Measurements from ENCODE around the gene SLC10A1. TPM values are rescaled to one million over a fixed set of nuclear protein-coding genes. Genes with fewer than 3 reads are reported as not detected.
A peak's percentile ranks its signal among the peaks of the same experiment; 100 is the strongest.
"Not testable (repeated sequence)": the region's sequence is repeated elsewhere in the genome, so short reads cannot be mapped to it uniquely, and the experiment has no call there.

Gene SLC10A1
- polyA plus RNA-seq, 1 donor (not counting 4 experiments of a cell fraction or from before 2014, with no cell fraction given): not detected

DNA sequence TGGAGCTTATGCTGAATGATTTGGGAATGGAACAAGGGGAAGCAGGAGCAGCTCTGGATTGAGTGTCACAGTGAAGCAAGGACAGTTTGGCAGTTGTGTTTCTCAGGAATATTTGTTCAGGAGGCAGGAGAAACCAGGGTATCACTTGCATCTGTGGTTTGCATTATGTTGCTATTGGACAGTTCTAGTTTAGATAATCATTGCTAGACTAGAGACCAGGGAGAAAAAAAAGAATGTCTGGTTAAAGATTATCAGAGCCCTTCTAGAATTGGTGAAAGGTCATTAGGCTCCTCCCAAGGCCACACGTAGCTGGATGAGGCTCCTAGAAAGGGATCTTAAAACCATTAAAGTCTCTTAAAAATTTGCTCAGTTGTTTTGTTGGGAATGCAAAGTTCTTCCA lies 47.1 kb downstream of the SLC10A1 start:
- Histone ChIP-seq H3K9me1 (ENCODE audit: control insufficient read depth, extremely low read depth, insufficient read depth, low read length) (no peaks in the 10 kb centered on the region), H2AFZ (ENCODE audit: control insufficient read depth, low read length) (no peak overlapping the region), H3K9ac (ENCODE audit: control insufficient read depth, extremely low read depth, insufficient read depth, low read length) (no peak overlapping the region), H3K9me3 (ENCODE audit: control insufficient read depth, low read depth, low read length) (no peaks in the 10 kb centered on the region), H3K4me3 (ENCODE audit: control insufficient read depth in 2 of 3, extremely low read depth in 1 of 3, insufficient read depth in 2 of 3, low read depth in 1 of 3, low read length in 3 of 3) (no peak overlapping the region), H3K4me2 (ENCODE audit: control insufficient read depth, extremely low read depth, insufficient read depth, low read depth, low read length) (no peak overlapping the region), H3K4me1 (ENCODE audit: control insufficient read depth, extremely low read depth, insufficient read depth, low read length) (no peaks in the 10 kb centered on the region), H4K20me1 (ENCODE audit: control insufficient read depth, extremely low read depth, insufficient read depth, low read length) (no peaks in the 10 kb centered on the region), H3K79me2 (ENCODE audit: control insufficient read depth, insufficient read depth, low read length) (no peaks in the 10 kb centered on the region), H3K27me3 (ENCODE audit: control insufficient read depth, extremely low read depth, insufficient read depth, low read length) (no peaks in the 10 kb centered on the region), H3K27ac (ENCODE audit: control insufficient read depth, insufficient read depth, low read length) (no peak overlapping the region), H3K36me3 (ENCODE audit: control insufficient read depth in 2 of 2, extremely low read depth in 1 of 2, insufficient read depth in 2 of 2, low read length in 2 of 2) (no peaks in the 10 kb centered on the region)
- FAIRE-seq: no peak
- dilution Hi-C loops (cut with MboI; ENCODE audit: extremely low pct_ligation_motif_present, low sequenced_read_pairs): no loop called here
- TF ChIP-seq EZH2 (IDR thresholded peaks at IDR 0.05; ENCODE audit: low read length): no peak
- no peak for TF ChIP-seq CTCF (optimal IDR thresholded peaks at IDR 0.05 in 1 of 3, IDR thresholded peaks at IDR 0.05 in 1 of 3, conservative IDR thresholded peaks at IDR 0.05 in 1 of 3; ENCODE audit: extremely low read depth in 1 of 3, insufficient read depth in 2 of 3, low read length in 3 of 3)
- no peak for DNase-seq (ENCODE audit: low read depth, low spot score)

DNA sequence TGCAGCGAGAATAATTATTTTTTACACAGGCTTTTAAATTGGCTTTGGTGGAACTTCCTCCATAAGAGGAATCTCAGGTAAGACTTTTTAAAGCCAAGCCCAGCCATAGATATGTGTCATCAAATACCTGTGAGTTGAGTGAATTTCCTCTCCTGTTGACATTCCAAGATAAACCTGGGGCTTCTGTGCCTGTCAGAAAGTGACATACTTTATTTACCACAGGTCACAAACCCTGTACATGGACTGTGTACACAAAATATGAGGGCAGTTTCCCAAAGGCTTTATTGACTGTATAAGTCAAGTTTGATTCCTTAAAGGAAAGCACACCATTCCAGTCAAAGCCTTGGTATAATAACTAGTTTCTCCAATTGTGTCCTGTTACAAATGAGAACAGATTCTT lies 56.0 kb downstream of the SLC10A1 start:
- Histone ChIP-seq H3K27me3 (ENCODE audit: control insufficient read depth, extremely low read depth, insufficient read depth, low read length) (no peaks in the 10 kb centered on the region), H3K79me2 (ENCODE audit: control insufficient read depth, insufficient read depth, low read length) (no peaks in the 10 kb centered on the region), H3K4me2 (ENCODE audit: control insufficient read depth, extremely low read depth, insufficient read depth, low read depth, low read length) (peak overlapping the region; percentile 45), H3K36me3 (ENCODE audit: control insufficient read depth in 2 of 2, extremely low read depth in 1 of 2, insufficient read depth in 2 of 2, low read length in 2 of 2) (no peaks in the 10 kb centered on the region), H3K9me3 (ENCODE audit: control insufficient read depth, low read depth, low read length) (no peaks in the 10 kb centered on the region), H4K20me1 (ENCODE audit: control insufficient read depth, extremely low read depth, insufficient read depth, low read length) (no peaks in the 10 kb centered on the region), H3K9ac (ENCODE audit: control insufficient read depth, extremely low read depth, insufficient read depth, low read length) (no peak overlapping the region), H2AFZ (ENCODE audit: control insufficient read depth, low read length) (no peak overlapping the region), H3K9me1 (ENCODE audit: control insufficient read depth, extremely low read depth, insufficient read depth, low read length) (no peaks in the 10 kb centered on the region), H3K4me3 (ENCODE audit: control insufficient read depth in 2 of 3, extremely low read depth in 1 of 3, insufficient read depth in 2 of 3, low read depth in 1 of 3, low read length in 3 of 3) (no peak overlapping the region), H3K4me1 (ENCODE audit: control insufficient read depth, extremely low read depth, insufficient read depth, low read length) (peaks cover 16% of the 10 kb centered on the region), H3K27ac (ENCODE audit: control insufficient read depth, insufficient read depth, low read length) (no peak overlapping the region)
- dilution Hi-C loops (cut with MboI; ENCODE audit: extremely low pct_ligation_motif_present, low sequenced_read_pairs): no loop called here
- DNase-seq (ENCODE audit: low read depth, low spot score): no peak
- peak; percentile 77 for FAIRE-seq
- TF ChIP-seq CTCF (optimal IDR thresholded peaks at IDR 0.05 in 1 of 3, IDR thresholded peaks at IDR 0.05 in 1 of 3, conservative IDR thresholded peaks at IDR 0.05 in 1 of 3; ENCODE audit: extremely low read depth in 1 of 3, insufficient read depth in 2 of 3, low read length in 3 of 3) (no peak), EZH2 (IDR thresholded peaks at IDR 0.05; ENCODE audit: low read length) (no peak)

- H3K9ac ChIP-seq (ENCODE audit: control insufficient read depth, extremely low read depth, insufficient read depth, low read length); H3K27ac ChIP-seq (ENCODE audit: control insufficient read depth, insufficient read depth, low read length); DNase-seq (ENCODE audit: low read depth, low spot score); dilution Hi-C loops (cut with MboI; ENCODE audit: extremely low pct_ligation_motif_present, low sequenced_read_pairs); H3K79me2 ChIP-seq (ENCODE audit: control insufficient read depth, insufficient read depth, low read length); H4K20me1 ChIP-seq (ENCODE audit: control insufficient read depth, extremely low read depth, insufficient read depth, low read length); H3K9me1 ChIP-seq (ENCODE audit: control insufficient read depth, extremely low read depth, insufficient read depth, low read length); H3K9me3 ChIP-seq (ENCODE audit: control insufficient read depth, low read depth, low read length); H3K36me3 ChIP-seq (ENCODE audit: control insufficient read depth in 2 of 2, extremely low read depth in 1 of 2, insufficient read depth in 2 of 2, low read length in 2 of 2); H3K27me3 ChIP-seq (ENCODE audit: control insufficient read depth, extremely low read depth, insufficient read depth, low read length); H3K4me3 ChIP-seq (ENCODE audit: control insufficient read depth in 2 of 3, extremely low read depth in 1 of 3, insufficient read depth in 2 of 3, low read depth in 1 of 3, low read length in 3 of 3); FAIRE-seq; H2AFZ ChIP-seq (ENCODE audit: control insufficient read depth, low read length); H3K4me2 ChIP-seq (ENCODE audit: control insufficient read depth, extremely low read depth, insufficient read depth, low read depth, low read length): not testable (repeated sequence)
- H3K4me1 ChIP-seq (ENCODE audit: control insufficient read depth, extremely low read depth, insufficient read depth, low read length): peaks cover 14% of the 10 kb centered on the region
These were observed 60.6 kb downstream of the SLC10A1 start for GRCh38 chr14:69736405-69736804.

- DNase-seq (ENCODE audit: low read depth, low spot score); H3K4me3 ChIP-seq (ENCODE audit: control insufficient read depth in 2 of 3, extremely low read depth in 1 of 3, insufficient read depth in 2 of 3, low read depth in 1 of 3, low read length in 3 of 3); H3K4me1 ChIP-seq (ENCODE audit: control insufficient read depth, extremely low read depth, insufficient read depth, low read length); H3K4me2 ChIP-seq (ENCODE audit: control insufficient read depth, extremely low read depth, insufficient read depth, low read depth, low read length); H4K20me1 ChIP-seq (ENCODE audit: control insufficient read depth, extremely low read depth, insufficient read depth, low read length); H3K79me2 ChIP-seq (ENCODE audit: control insufficient read depth, insufficient read depth, low read length); H3K27ac ChIP-seq (ENCODE audit: control insufficient read depth, insufficient read depth, low read length); dilution Hi-C loops (cut with MboI; ENCODE audit: extremely low pct_ligation_motif_present, low sequenced_read_pairs); FAIRE-seq; H2AFZ ChIP-seq (ENCODE audit: control insufficient read depth, low read length); H3K27me3 ChIP-seq (ENCODE audit: control insufficient read depth, extremely low read depth, insufficient read depth, low read length); H3K9ac ChIP-seq (ENCODE audit: control insufficient read depth, extremely low read depth, insufficient read depth, low read length); H3K36me3 ChIP-seq (ENCODE audit: control insufficient read depth in 2 of 2, extremely low read depth in 1 of 2, insufficient read depth in 2 of 2, low read length in 2 of 2); H3K9me3 ChIP-seq (ENCODE audit: control insufficient read depth, low read depth, low read length); H3K9me1 ChIP-seq (ENCODE audit: control insufficient read depth, extremely low read depth, insufficient read depth, low read length): not testable (repeated sequence)
These were observed 65.0 kb downstream of the SLC10A1 start for GRCh38 chr14:69731919-69732598.

Measured in keratinocyte (primary cell).